HG03139 (cell line): ENCODE results near the gene F5.
"Not testable (repeated sequence)": the region's sequence is repeated elsewhere in the genome, so short reads cannot be mapped to it uniquely, and the experiment has no call there.

Experiments used
- ATAC-seq: cut with Tn5 transposase; IDR thresholded peaks from one replicate; pipeline ENCODE4 v1.9.1; 2021; ENCODE audit not compliant: unreplicated experiment

F5 gene

DNA sequence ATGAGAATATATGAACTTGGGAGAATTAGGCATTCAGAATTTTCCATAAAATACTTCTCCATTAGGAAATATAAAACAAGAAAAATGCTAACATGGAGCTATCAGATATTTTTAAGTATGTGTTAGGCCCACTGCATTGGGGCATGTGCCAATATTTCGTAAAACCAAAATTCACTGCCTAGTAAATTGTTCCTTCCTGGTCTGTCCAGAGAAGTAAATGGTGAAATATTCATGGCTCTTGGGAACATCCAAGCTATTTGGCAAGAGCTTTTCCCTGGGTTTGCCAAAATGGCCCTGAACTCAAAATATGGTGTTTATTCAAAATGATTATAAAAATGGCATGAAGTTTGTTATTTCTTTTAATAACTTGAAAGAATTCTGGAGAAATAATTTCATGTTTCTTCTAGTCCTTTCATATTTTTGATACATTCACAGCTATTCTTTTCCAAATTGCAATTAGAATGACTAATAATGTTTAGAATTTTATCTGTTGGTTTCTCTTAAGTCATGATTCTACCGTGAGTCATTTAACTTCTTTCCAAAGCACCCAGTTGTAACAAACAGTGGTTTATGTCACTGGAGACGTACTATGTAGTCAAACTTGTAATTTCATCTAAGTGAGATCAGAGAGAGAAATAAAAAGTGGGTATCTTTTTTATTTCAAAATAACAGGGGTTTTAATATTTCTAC, 74.8 kb downstream of the F5 start:
- ATAC-seq = no peak

DNA sequence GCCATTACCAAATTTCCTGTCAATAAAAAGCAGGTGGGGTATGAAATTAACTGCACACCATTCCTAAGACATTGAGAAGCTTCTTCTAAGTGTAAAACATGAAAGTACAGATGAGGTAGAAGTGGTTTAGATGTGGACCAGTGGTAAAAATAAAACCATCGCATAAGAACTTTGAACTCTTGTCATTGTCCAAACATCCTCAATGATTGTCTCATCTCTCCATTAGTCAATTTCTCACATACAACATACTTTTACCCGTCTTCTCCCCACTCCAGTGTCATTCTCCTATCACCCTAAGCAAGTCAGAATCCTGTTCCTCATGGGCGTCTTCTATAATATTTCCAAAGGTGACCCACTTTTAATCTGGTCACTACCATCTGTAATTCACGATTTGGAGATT, 76.2 kb downstream of the F5 start:
- ATAC-seq = no peak

- no peak for ATAC-seq
These were observed 76.9 kb downstream of the F5 start for GRCh38 chr1:169509354-169509753.

DNA sequence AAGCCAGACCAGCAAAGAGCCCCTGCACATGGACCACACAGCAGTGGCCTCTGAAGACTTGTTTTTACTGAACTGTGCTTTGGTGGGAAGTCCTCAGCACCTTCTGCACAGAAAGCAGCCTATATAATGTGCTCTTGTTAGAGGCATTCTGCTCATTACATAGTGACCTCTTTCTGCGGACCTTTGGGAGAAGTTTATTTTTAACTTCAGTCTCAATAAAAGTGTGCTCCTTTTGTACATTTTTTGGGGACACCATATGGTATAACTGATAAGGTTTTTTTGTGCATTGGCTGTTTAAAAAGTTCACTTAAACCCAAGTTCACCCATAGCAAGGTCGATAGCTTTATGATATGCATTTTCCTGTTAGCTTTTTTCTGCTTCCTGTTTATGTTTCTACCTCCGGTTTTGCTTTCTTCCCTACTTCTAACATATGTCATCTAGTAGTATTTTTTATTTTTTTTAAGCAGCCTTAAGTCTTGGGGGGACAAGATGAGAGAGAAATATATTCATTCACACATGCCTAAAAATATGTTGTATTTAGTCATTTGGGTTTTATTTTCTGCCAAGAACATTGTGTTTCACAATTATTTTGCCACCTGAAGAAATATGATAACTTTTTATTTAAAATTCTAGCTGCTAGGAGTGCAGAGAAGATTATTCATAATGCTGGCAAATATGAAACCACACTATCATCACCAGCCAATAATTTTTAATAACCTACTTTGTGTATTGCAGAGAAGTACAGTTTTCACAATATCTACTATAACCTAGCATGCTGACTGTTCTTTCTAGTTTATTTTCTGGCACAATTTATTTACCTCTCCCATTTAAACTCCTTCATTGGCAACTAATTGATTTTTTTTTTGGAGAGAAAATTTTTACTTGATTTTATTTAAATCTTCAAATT, 77.6 kb downstream of the F5 start:
- no peak for ATAC-seq

GRCh38 chr1:169507413-169507812, 78.9 kb downstream of the F5 start:
- no peak for ATAC-seq

DNA sequence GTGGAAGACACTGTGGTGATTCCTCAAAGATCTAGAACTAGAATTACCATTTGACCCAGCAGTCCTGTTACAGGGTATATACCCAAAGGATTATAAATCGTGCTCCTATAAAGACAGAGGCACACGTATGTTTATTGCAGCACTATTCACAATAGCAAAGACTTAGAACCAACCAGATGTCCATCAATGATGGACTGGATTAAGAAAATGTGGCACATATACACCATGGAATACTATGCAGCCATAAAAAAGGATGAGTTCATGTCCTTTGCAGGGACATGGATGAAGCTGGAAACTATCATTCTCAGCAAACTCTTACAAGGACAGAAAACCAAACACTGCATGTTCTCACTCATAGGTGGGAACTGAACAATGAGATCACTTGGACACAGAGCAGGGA, 82.7 kb downstream of the F5 start:
- ATAC-seq = not testable (repeated sequence)

DNA sequence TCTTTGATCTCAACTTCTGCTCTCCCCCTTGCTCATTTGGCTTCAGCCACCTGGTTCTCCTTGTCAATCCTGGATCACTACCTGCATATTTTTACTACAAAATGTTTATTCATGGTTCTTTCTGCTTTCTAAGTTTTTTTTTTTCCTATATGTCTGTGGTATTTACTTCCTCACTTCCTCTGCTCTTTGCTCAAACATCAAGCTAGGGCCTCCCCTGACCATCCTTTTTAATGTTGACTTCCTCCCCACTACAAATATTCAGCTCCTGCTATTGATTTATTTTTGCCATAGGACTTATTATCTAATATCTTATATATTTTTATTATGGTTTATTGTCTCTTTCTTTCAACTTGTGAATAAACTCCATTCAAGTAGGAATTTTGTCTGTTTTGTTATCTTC, 86.5 kb downstream of the F5 start:
- ATAC-seq = no peak

GRCh38 chr1:169497317-169497716, 89.0 kb downstream of the F5 start:
- no peak for ATAC-seq

GRCh38 chr1:169495916-169496315, 90.4 kb downstream of the F5 start:
- no peak for ATAC-seq

DNA sequence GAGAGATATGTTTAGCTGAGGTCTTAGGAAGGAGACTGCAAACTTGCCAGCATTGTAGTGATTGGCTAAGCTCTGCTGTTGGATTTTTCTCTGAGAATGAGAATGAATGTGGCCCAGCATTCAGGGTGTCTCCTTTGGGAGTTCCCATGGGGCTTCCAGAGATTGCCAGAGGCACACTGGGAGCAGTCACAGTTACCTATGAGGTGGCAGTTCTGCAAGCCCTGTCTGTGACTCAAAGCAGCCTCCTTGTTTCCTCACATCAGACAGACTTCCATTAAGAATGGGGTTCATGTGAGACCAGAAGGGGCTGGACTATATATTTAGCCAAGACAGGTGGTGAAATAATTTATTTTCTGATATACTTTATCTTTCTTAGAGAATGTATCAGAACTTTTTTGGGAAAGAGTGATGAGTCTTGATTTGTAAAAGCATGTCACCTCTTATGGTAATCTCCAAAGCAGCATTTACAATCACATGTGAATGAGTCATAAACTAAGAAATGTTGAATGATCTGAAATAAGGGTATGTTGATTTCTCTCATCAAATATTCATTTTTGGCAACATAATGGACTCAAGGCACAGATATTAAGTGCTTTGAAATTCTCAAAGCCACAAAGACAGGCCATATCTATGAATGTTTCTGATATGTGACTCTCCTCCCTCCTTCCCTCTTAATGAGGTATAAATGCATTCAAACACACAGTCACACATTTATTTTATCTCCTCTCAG, 91.1 kb downstream of the F5 start:
- ATAC-seq = no peak

- ATAC-seq = no peak
These were observed 91.9 kb downstream of the F5 start for GRCh38 chr1:169494343-169494742.

DNA sequence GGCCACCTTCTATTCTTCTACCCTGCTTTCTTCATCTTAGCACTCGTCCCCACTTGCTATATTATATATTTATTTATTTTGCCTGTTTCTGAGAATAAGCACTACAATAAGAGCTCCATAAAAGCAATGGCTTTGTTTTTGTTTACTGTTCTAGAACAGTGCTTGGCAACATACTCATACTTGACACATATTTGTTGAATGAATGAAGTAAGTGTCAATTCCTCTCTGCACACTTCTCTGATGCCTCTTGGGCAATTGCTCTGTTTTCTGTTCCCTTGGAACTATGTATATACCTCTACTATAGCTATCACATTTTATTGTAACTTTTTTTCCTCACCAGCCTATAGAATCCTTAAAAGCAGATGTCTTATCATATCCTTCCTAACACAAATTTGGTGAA, 93.0 kb downstream of the F5 start:
- ATAC-seq = no peak

- ATAC-seq = no peak
These were observed 94.4 kb downstream of the F5 start for GRCh38 chr1:169491845-169492281.

GRCh38 chr1:169488157-169488556, 98.1 kb downstream of the F5 start:
- no peak for ATAC-seq

GRCh38 chr1:169487561-169487960, 98.7 kb downstream of the F5 start:
- ATAC-seq = no peak

- no peak for ATAC-seq
These were observed 99.1 kb downstream of the F5 start for GRCh38 chr1:169487133-169487532.

DNA sequence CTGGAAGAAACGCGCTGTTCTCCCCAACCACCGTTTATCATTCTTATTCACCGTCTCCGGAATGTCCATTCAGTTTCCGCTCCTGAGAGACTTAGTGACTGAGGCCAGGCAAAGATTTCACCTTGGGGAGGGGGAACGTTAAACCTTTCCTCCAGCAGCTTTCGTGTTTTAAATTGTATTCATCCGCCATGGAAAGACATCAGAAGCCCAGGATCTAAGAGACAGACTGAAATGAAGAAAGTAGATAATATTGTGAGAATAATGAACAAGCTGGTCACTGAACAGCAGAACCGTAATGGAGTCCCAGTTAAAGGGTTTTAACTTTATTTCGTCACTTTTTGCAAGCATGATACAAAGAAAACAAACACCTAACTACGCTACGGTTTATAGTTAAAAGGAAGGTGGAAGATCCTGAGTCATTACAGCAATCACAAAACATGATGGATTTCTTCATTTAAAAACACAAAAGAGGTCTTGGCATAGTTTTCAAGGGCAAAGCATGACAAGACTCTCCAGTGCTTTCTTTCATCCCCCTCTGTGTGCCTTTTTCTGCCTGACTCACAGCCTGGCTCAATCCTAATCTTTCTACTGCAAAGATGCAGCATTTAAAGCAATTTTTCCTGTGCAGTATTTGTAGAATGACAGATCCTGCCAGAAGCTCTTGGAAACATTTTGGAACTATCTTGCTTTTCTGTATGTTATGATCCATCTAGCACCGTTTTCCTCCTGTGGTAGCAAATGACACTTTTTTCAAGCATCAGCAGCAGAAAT, 99.8 kb downstream of the F5 start:
- no peak for ATAC-seq

DNA sequence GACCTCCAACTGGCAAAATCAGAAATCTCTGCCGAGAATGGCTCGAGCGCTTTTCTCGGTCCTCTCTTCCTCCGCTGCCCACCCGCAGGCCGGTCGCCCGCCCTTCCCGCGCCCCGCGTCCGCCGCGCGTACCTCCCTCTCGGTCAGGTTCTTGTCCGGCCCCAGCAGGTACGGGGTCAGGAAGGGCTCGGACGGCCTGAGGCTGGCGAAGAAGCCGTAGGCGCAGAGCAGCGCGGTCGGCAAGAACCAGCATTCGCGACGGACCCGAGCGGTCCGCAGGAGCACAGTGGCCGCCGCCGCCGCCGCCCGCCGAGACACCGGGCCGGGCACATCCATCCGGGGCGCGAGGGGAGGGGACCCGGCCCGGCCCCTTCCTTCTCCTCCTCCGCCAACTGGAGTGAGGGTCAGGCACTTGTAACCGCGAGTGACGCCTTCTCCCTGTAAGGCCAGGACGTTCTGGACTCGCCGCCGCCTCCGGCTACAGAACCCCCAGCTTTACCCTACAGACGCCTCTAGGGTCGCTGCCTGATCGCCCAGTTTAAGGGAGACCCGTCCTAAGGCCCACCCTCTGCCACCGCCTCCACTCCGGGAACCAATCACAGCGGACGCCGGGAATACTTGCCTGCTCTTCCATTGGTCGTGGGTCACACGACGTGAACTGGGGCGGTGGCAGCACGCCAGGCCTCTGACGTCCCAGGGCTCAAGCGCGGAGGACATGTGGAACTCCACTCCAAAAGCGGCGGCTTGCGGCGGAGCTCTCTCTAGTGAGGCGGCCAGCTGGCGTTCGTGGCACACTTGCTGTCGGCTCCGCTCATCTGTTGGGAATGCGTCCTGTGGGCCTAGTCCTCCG, 100.6 kb downstream of the F5 start, which contains the start of gene SLC19A2:
Gene SLC19A2, minus strand, starts transcription at position 514 of the 850 bp plus-strand sequence. Its CDS starts 178 bp downstream, at position 336.
- peak; percentile 98 for ATAC-seq

GRCh38 chr1:169484683-169485430, 101.4 kb downstream of the F5 start:
- ATAC-seq = peak; percentile 13
